ENCODE data around the gene YPEL5.

The YPEL5 gene

DNA sequence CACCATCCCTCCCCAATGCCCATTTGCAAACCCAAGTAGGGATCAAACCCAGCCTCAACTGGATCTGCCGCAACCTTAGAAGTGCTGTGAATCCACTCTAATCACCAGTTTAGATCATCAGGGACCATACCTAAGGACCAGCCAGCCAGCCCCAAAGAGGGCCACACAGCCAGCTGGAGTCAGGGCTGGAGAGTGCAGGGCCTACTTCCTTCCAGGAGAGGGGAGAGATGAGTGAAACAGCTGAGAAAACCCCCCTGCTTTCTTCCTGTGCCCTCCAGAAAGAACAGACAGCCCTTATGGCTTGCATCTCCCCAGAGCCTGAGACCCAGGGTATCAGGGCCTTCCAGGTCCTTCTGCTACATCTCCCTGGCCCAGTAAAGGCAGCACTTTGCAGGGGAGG lies 25.8 kb downstream of the YPEL5 start:
- no peak for DNase-seq

DNA sequence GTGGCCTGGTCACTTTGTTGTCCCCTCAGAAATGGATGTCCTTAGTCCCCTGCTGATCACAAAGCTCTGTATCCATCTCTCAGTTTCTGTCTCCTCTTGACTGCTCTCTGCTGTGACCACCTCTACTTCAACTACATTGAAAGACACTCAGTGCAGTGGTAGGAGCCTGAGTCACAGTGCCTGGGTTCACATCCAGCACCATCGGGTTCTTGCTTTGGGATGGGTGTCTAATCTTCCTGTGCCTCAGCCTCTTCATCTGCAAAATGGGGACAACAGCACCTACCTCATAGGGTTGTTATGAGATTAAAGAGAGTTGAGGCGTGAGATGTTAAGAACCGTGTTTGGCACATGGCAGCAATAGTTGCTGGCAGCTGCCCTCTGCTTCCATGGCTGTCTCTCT lies 30.6 kb downstream of the YPEL5 start:
- DNase-seq, result no peak

DNA sequence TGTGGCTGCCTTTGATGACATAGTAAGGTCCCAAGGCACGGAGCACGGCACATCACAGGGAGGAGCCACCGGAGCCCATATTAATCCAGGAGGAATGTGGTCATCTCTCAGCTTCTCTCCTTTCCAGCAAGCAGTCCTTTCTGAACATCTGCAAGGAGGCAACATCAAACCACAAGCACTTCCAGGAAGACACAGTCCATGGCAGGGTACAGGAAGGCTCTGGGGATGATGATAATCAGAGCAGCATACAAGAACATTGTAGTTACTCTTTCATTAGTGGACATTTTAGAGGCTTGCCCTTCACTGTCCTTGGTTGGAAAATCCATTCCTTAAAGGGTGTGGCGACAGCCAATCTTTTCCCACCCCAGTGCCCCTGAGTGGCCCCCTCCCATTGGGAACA lies 31.1 kb downstream of the YPEL5 start:
- DNase-seq, result no peak

DNA sequence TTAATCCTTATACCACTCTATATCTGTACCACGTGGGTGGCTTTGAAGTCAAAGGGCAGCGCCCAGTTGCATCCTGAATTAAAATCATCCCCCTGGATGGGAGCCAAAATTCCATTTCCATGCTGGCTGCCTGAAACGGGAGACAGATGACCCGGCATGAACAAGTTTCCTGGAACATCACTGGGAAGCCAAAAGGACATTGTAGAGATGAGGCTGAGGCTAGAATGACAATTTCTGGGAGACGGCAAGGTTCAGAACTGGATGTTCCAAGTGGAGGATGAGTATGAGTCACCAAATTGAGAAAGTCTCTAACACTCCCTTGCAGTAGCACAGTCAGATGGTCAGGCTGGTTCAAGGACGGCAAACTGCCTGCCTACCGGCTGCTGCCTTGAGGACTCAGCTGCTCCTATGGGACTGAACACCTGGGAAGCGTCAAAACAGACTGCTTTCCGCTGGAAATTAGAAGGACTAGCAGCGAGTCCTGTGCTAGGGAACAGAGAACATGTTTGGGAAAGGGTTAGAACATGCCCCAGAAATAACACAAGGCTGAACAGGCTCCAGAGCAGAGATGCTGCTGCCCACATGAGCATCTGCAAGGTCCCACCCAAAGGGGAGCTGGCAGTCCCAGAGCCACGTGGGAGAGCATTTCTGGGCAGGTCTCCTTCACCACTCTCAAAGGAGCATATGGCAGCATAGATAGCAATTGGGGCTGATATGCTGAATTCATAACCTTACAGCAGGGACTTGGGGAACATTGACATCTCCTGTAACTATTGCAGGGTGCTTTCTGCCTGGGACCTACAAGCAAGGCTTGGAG lies 32.0 kb downstream of the YPEL5 start:
- DNase-seq, result peak; percentile 6

DNA sequence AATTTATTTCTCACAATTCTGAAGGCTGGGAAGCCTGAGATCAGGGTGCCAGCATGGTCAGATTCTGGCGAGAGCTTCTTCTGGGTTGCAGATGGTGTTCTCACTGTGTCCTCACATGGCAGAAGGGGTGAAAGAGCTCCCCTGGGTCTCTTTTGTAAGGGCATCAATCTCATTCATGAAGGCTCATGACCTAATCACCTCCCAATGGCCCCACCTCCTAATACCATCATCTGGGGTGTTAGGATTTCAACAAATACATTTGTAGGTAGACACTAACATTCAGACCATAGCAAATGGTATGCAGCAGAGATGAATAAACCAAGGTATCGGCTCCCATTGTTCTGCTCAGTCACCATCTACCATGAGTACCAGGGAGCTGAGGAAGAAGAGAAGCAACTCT lies 32.7 kb downstream of the YPEL5 start:
- DNase-seq, result no peak

DNA sequence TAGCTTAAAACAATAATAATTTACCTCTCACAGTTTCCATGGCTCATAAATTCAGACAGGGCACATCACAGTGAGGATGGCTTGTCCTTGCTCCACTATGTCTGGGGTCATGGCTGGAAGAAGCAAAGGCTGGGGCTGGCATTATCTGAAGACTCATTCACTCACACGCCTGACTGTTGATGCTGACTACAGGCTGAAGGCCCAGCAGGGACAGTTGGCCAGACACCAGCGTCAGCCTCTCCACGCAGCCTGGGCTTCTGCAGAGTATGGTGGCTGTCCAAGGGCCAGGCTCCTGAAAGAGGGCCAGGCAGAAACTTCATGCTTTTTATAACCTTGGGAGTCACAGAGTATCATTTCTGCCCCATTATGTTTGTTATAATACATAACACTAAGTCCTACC lies 33.4 kb downstream of the YPEL5 start:
- no peak for DNase-seq

- no peak for DNase-seq
Measured at GRCh38 chr2:30181176-30181575, 34.4 kb downstream of the YPEL5 start.

- no peak for DNase-seq
Measured at GRCh38 chr2:30184035-30184434, 37.2 kb downstream of the YPEL5 start.

DNA sequence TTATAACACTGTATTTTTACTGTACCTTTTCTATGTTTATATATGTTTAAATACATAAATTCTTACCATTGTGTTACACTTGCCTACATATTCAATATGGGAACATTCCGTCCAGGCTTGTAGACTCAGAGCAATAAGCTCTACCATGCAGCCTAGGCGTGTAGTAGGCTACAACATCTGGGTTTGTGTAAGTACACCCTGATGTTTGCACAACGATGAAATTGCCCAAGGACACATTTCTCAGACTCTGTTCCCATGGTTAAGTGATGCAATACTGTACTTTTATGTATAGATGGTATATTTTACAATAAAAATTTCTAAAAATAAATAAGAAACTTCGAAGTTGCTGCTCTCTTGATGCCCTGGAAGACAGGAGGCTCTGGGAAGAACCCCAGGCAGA lies 38.4 kb downstream of the YPEL5 start:
- DNase-seq, result no peak

- DNase-seq, result no peak
Measured at GRCh38 chr2:30188292-30188691, 41.5 kb downstream of the YPEL5 start.

- DNase-seq, result no peak
Measured at GRCh38 chr2:30190637-30191036, 43.8 kb downstream of the YPEL5 start.

GRCh38 chr2:30191107-30191506 lies 44.3 kb downstream of the YPEL5 start:
- no peak for DNase-seq

- DNase-seq, result no peak
Measured at GRCh38 chr2:30191819-30192271, 45.0 kb downstream of the YPEL5 start.

DNA sequence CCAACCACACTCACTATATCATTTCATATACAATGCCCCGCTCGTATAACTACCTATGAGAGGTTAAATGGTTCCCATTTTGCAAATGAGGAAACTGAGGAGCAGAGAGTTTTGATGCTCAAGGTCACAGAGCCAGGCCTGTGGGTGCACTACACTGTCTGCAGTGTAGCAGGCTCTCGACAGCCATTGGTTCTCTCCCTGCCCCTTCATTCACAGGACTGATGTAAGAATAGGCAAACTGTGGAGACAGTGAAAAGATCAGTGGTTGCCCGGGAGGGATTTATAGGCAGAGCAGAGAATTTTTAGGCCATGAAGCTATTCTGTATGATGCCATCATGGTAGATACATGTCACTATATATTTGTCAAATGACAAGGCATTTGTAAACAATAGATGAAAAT lies 45.5 kb downstream of the YPEL5 start:
- DNase-seq, result no peak

GRCh38 chr2:30193104-30193681 lies 46.4 kb downstream of the YPEL5 start:
- no peak for DNase-seq

GRCh38 chr2:30194421-30194820 lies 47.6 kb downstream of the YPEL5 start:
- DNase-seq, result no peak

DNA sequence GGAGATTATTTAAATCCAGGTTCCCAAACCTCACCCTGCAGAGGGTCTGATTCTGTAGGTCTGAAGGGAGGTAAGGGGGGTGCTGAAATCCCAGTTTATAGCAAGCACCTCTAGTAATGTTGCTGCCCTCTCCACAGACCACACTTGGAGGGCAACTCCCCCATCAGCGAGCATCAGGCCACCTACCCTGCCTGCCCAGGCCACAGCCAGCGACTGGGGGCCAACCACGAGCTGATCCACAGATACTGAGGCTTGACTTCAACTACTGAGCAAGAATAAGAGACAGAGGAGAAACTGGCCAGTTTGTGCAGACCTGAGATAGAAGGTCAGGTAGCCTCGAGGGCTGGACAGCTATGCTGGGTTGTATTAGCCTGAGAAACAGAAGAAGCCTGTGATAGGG lies 48.2 kb downstream of the YPEL5 start:
- DNase-seq, result no peak

GRCh38 chr2:30197570-30198192 lies 50.9 kb downstream of the YPEL5 start:
- no peak for DNase-seq

DNA sequence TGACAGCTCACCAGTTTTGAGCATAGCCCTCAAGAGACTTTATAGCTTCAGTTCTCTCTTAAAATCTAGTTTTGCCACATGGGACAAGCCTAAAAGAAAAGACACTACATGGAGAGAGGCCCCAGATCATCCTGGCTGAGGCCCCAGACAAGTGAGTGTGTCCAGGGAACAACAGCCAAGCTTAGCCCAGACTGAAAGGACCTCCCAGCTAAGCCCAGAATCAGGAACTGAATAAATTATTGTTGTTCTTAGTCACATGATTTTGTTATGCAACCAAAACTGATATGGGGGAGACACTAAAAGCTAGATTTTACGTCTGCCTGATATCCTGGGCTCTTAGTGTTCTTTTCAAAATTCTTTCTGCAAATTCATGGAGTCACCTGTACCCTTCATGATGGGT lies 55.2 kb downstream of the YPEL5 start:
- no peak for DNase-seq

DNA sequence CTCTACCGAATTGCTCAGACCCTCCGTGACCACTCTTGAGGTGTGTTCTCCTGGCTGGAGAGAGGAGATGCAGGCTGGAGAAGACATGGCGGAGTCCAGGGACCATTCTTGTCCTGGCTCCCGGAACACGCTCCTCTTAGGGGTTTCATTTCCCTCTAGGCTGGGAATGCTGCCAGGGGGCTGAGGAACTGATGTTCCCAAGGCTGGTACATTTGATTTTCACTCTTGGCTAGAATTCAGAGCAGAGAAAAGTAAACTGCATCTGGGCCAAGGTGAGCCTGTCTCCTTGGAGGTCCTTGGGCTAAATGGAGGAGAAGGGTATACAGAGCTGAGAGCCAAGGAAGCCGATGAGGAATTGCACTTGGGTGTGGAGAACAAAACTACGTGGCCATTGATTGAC lies 56.3 kb downstream of the YPEL5 start:
- DNase-seq, result no peak

DNA sequence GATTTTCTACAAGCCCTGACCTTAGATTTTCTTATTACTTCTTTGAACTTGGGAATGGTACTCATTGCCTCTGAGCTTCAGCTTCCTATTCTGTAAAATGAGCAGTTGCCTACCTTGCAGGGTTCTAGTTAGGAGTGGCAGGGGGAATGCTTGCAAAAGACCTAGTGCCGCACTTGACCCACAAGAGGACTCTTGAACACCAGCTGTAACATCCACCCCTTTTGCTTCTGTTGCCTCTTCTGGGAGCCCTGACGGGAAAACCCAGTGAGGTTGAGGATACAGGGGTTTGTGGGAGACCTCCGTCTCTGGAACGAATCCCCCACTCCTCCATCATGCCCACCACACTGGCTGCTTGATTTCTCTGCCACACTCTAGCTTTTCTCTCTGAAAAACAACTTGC lies 57.5 kb downstream of the YPEL5 start:
- DNase-seq, result peak; percentile 60

DNA sequence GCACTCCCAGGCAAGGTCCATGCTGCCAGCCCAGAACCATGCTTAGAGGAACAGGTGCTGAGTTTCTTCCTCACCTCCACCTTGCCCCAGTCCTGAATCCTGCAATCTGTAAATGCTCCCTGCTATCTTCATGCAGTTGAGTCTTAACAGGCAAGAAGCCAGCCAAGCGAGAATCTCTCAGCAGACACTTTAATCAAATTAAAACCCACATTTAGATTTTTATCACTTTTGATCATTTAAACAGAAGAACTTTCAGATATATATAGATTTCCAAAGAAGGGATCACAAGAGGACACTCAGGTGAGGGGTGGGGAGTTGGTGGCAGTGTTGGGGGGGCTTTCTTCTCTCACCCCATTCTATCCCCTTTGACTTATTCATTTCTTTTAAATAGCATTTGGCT lies 58.6 kb downstream of the YPEL5 start:
- no peak for DNase-seq

GRCh38 chr2:30206461-30207430 lies 59.9 kb downstream of the YPEL5 start:
- DNase-seq, result peak; percentile 10

All from DMS79 treated with DMSO at 0.1 percent for 48 hours (cell line).